ENCODE measurements around the gene SND1. TPM values are rescaled to one million over a fixed set of nuclear protein-coding genes. Genes with fewer than 3 reads are reported as not detected.

The SND1 gene
- total and polyA plus RNA-seq, 2 of the 4 experiments (the other 2 are of a cell fraction) = 154 to 294 TPM

GRCh38 chr7:127666602-127667001 is 14.6 kb downstream of the SND1 start:
- DNase-seq = no peak
- peak overlapping the region; percentile 81 for H3K9ac ChIP-seq (ENCODE audit: low read depth, low read length)

More at GRCh38 chr7:127666602-127667001, 14.6 kb downstream of the SND1 start:
- peak overlapping the region; percentile 98 for H3K18ac ChIP-seq (ENCODE audit: low read depth, low read length)
- H3K9me3 ChIP-seq (ENCODE audit: control insufficient read depth, insufficient read depth, low read length) = no peaks in the 10 kb centered on the region
- TF ChIP-seq ELK1 (IDR thresholded peaks at IDR 0.05; ENCODE audit: borderline replicate concordance, low read depth, low read length) = no peak
- TF ChIP-seq NFE2L2 (IDR thresholded peaks at IDR 0.05; ENCODE audit: low read depth, low read length) = no peak
- TF ChIP-seq RAD21 (IDR thresholded peaks at IDR 0.05; ENCODE audit: low read length) = no peak
- TF ChIP-seq RFX5 (IDR thresholded peaks at IDR 0.05; ENCODE audit: low read depth, low read length) = no peak
- peak overlapping the region; percentile 70; the same call in 1 of the 2 replicates for H3K56ac ChIP-seq (ENCODE audit: extremely low read depth, insufficient read depth, low read length)
- peak overlapping the region; percentile 94 for H2BK120ac ChIP-seq (ENCODE audit: low read depth, low read length)
- no CpG with 5 or more reads among the region's 4 CpGs for WGBS, 2 experiments (ENCODE audit: extremely low coverage in 2 of 2, insufficient read length in 1 of 2)
- peaks cover 12% of the 10 kb centered on the region for H3K9me1 ChIP-seq (ENCODE audit: insufficient read depth, low read length)
- peak overlapping the region; percentile 84 for H4K91ac ChIP-seq (ENCODE audit: insufficient read depth, low read depth, low read length)
- POLR2A ChIA-PET (ENCODE audit: unreplicated experiment) = no interaction called here
- H3K4me1 ChIP-seq (ENCODE audit: control insufficient read depth, insufficient read depth, low read length) = peaks cover 16% of the 10 kb centered on the region
- peak overlapping the region; percentile 74 for H2AK9ac ChIP-seq (replicated peaks; ENCODE audit: low read depth, low read length, poor library complexity)
- peak overlapping the region; percentile 98 for H2BK5ac ChIP-seq (ENCODE audit: low read depth, low read length, poor library complexity, severe bottlenecking)
- dilution Hi-C loops (cut with HindIII; ENCODE audit: low sequenced_read_pairs, unreplicated experiment) = no loop called here
- H2BK15ac ChIP-seq (ENCODE audit: low read depth, low read length) = peak overlapping the region; percentile 90; the same call in 2 of the 3 replicates
- peak overlapping the region; percentile 95 for H3K23ac ChIP-seq (ENCODE audit: low read depth, low read length)
- peaks cover 53% of the 10 kb centered on the region for H4K20me1 ChIP-seq (ENCODE audit: insufficient read depth, low read length)
- BruUV-seq (replicated peaks) = no TSS peak
- peak overlapping the region; percentile 97 for H3K14ac ChIP-seq (replicated peaks; ENCODE audit: low read depth, low read length)
- peak overlapping the region; percentile 96 for H3K4ac ChIP-seq (ENCODE audit: low read depth, low read length)
- intact Hi-C loops (cut with micrococcal nuclease) = no loop called here
- peak overlapping the region; percentile 62 for H2AK5ac ChIP-seq (ENCODE audit: low read depth, low read length)
- peak overlapping the region; percentile 97 for H3K27ac ChIP-seq (ENCODE audit: insufficient read depth, low read length)
- no peak overlapping the region for H3K4me3 ChIP-seq (ENCODE audit: insufficient read depth, low read depth, low read length)
- CTCF ChIA-PET = interaction anchor here (1.0 kb wide), 1 partner anchor 12 kb away, joined by 4 read pairs; no protein-coding TSS in a partner anchor
- peak overlapping the region; percentile 97 for H2BK20ac ChIP-seq (ENCODE audit: low read depth, low read length)
- H4K8ac ChIP-seq (ENCODE audit: low read depth in 2 of 2, low read length in 2 of 2) = peak overlapping the region; percentile 26 to 83; a peak in 2 of 4 replicates
- H3K4me2 ChIP-seq (ENCODE audit: low read depth, low read length) = peak overlapping the region; percentile 94
- in situ Hi-C loops (cut with MboI; ENCODE audit: low sequenced_read_pairs) = no loop called here
- peak; percentile 15; the same call in 1 of the 2 replicates for ATAC-seq (ENCODE audit: low read depth)
- no peak overlapping the region for H2AFZ ChIP-seq (replicated peaks; ENCODE audit: low read length, poor library complexity)
- peaks cover 5% of the 10 kb centered on the region for H3K36me3 ChIP-seq (ENCODE audit: control insufficient read depth, insufficient read depth, low read length)
- peaks cover 20 to 53% of the 10 kb centered on the region in 2 experiments for H3K79me1 ChIP-seq (ENCODE audit: low read depth in 1 of 2, low read length in 2 of 2)
- no peaks in the 10 kb centered on the region for H3K27me3 ChIP-seq (ENCODE audit: control insufficient read depth, insufficient read depth, low read length)
- H4K5ac ChIP-seq (ENCODE audit: low read depth, low read length) = peak overlapping the region; percentile 93
